ENCODE data around the gene ECHDC1. TPM values are rescaled to one million over a fixed set of nuclear protein-coding genes. Genes with fewer than 3 reads are reported as not detected.

Gene ECHDC1
- total RNA-seq, 1 donor: 77.3 TPM

- no peak overlapping the region for H3K4me3 ChIP-seq (ENCODE audit: low read depth, low read length)
- no peak for TF ChIP-seq CTCF (IDR thresholded peaks at IDR 0.05; ENCODE audit: insufficient read depth, low read depth, low read length)
- no peak for DNase-seq (ENCODE audit: low read depth)
Observed at GRCh38 chr6:127319686-127320085, 23.7 kb downstream of the ECHDC1 start.

- no peak for TF ChIP-seq CTCF (IDR thresholded peaks at IDR 0.05; ENCODE audit: insufficient read depth, low read depth, low read length)
- no peak for DNase-seq (ENCODE audit: low read depth)
- H3K4me3 ChIP-seq (ENCODE audit: low read depth, low read length): no peak overlapping the region
Observed at GRCh38 chr6:127317388-127318128, 25.9 kb downstream of the ECHDC1 start.

GRCh38 chr6:127305741-127306140, 37.7 kb downstream of the ECHDC1 start:
- no peak for DNase-seq (ENCODE audit: low read depth)
- H3K4me3 ChIP-seq (ENCODE audit: low read depth, low read length): no peak overlapping the region
- TF ChIP-seq CTCF (IDR thresholded peaks at IDR 0.05; ENCODE audit: insufficient read depth, low read depth, low read length): no peak

GRCh38 chr6:127303917-127304316, 39.5 kb downstream of the ECHDC1 start:
- no peak for DNase-seq (ENCODE audit: low read depth)
- H3K4me3 ChIP-seq (ENCODE audit: low read depth, low read length): no peak overlapping the region
- no peak for TF ChIP-seq CTCF (IDR thresholded peaks at IDR 0.05; ENCODE audit: insufficient read depth, low read depth, low read length)

- peak; percentile 58 for TF ChIP-seq CTCF (IDR thresholded peaks at IDR 0.05; ENCODE audit: insufficient read depth, low read depth, low read length)
- peak; percentile 50 for DNase-seq (ENCODE audit: low read depth)
- H3K4me3 ChIP-seq (ENCODE audit: low read depth, low read length): no peak overlapping the region
Observed at GRCh38 chr6:127302728-127303660, 40.4 kb downstream of the ECHDC1 start.

GRCh38 chr6:127301199-127301700, 42.2 kb downstream of the ECHDC1 start:
- no peak overlapping the region for H3K4me3 ChIP-seq (ENCODE audit: low read depth, low read length)
- no peak for TF ChIP-seq CTCF (IDR thresholded peaks at IDR 0.05; ENCODE audit: insufficient read depth, low read depth, low read length)
- peak; percentile 4 for DNase-seq (ENCODE audit: low read depth)

Measured in fibroblast of villous mesenchyme (primary cell).